Central memory CD8-positive, alpha-beta T cell (primary cell): ENCODE measurements around the gene VPS13C.

Source experiments
- ATAC-seq: fragments of 150-1000 bp; cut with Tn5 transposase; replicated peaks from 2 replicates; pipeline ENCODE4 v1.10.0; 2022; ENCODE audit warnings: mild to moderate bottlenecking, moderate FRiP score, moderate number of reproducible peaks; ENCODE audit not compliant: poor library complexity, severe bottlenecking; ENCODE audit errors: extremely low read depth
- DNase-seq, 2 donors: peaks; one replicate each; pipeline ENCODE4 v3.0.0; 2021; ENCODE audit warnings: low spot score in 2 of 2
- H3K27ac Mint-ChIP-seq: one replicate; pipeline ENCODE4 v1.8.0; 2022; ENCODE audit warnings: low read depth, mild to moderate bottlenecking, moderate library complexity, mixed read lengths
- H3K27me3 Mint-ChIP-seq: one replicate; pipeline ENCODE4 v1.8.0; 2022; ENCODE audit warnings: mixed read lengths
- H3K36me3 Mint-ChIP-seq: one replicate; pipeline ENCODE4 v1.8.0; 2022; ENCODE audit warnings: mild to moderate bottlenecking, moderate library complexity, mixed read lengths; ENCODE audit not compliant: insufficient read depth
- H3K4me1 Mint-ChIP-seq: one replicate; pipeline ENCODE4 v1.8.0; 2022; ENCODE audit warnings: mixed read lengths
- H3K4me3 Mint-ChIP-seq: one replicate; pipeline ENCODE4 v1.8.0; 2022; ENCODE audit warnings: mild to moderate bottlenecking, moderate library complexity, mixed read lengths
- H3K9me3 Mint-ChIP-seq: one replicate; pipeline ENCODE4 v1.8.0; 2022; ENCODE audit warnings: mixed read lengths

VPS13C gene

DNA sequence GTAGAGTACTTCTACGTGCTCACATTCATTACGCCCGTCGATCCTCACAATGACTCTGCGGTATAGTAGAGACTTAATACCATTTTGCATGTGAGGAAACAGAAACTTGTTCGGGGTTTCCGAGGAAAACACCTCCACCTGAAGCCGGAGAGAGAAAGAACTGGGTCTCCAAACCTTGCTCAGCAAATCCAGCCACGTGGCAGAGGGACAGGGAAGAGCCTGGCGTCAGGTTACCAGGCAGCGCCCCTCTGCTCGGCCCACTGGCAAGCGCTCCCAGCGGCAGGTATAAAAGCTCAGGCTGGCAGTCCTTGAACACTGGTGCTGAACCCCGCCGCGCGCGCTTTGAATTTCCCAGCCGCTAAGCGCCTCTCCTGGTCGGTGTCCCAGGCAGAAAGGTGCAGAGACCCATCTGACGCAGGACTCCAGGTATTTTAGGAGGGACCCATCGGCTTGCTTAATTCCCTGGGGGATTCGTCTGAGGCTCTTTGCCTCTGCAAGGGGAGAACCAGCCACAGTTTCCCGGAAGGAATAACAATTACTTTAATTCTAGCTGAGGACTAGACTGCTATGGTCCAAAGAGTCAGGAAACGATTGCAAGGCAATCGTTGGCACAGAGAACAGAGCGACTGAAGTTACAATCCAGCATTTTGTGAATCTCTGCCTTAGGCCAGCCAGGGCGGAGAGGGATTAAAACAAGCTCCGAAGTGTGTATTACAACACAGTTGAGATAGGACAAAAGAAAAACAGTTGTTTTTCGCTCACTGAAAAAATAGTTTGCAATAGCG lies 6.6 kb upstream of the VPS13C start, which contains the start of gene C2CD4A:
C2CD4A (plus strand) TSS at position 315 of the 785 bp plus-strand sequence. CDS start 637 bp downstream, outside the sequence.
- Mint-ChIP-seq H3K27ac (no peak within 1 kb of the TSS), H3K36me3 (no peaks in the 10 kb centered on the region), H3K4me1 (peaks cover 19% of the 10 kb centered on the region), H3K9me3 (no peaks in the 10 kb centered on the region), H3K4me3 (peak within 1 kb of the TSS; percentile 82), H3K27me3 (peaks cover 20% of the 10 kb centered on the region)
- ATAC-seq (peak; percentile 72), DNase-seq (peak; percentile 17 to 33)

DNA sequence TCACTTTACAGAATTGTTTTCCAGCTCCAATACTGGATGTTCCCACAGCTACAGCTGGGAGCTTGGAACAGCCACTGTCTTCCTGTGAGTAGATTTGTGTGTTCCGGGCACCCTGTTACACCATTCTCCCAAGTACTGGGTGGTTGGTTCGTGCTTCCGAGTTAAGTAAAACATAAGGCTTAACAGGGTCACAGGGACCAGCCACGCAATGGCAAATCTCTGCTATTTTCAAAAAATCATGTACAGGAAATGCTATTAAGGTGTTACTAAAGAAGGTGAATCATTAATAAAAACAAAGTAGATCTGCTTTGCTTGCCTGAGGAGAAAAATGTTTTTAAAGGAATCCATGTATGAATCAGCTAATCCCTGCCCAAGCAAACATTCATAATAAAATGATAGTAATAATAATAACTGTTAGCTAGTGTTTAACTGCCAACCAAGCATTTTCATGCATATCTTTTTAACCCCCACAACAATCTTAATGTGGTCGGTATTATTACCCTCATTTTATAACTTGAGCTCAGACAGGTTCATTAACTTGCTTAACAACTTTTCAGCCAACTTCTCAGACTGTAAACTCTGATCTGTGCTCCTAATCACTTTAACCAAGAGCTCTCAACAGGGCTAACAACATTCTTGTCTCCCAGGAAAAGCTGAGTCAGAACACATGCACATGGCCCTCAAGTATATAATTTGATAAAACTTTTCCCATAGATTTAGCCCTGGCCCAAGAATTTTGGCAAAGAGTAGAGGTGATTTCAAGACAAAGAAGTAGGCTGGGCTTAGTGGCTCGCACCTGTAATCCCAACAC lies 3.8 kb upstream of the VPS13C start:
- no peak for DNase-seq
- Mint-ChIP-seq H3K4me1 (peaks cover 39% of the 10 kb centered on the region), H3K9me3 (no peaks in the 10 kb centered on the region), H3K27me3 (peaks cover 20% of the 10 kb centered on the region), H3K36me3 (peaks cover 13% of the 10 kb centered on the region), H3K4me3 (no peak overlapping the region), H3K27ac (no peak overlapping the region)
- no peak for ATAC-seq

DNA sequence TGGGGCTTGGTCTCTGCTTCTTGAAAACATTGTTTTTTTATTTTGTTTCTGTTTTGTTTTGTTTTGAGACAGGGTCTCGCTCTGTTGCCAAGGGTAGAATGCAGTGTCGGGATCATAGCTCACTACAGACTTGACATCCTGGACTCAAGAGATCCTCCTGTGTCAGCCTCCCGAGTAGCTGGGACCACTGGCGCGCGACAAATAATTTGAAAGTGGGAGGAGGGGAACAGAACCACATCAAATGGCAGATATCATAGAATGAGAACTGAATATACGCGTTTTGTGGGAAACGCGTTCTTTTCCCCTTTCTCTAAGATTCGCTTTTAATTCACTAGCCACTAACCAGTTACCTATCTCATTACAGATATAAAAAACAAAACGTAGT lies 641 bp upstream of the VPS13C start:
- peak overlapping the region; percentile 98 for H3K27ac Mint-ChIP-seq
- ATAC-seq (peak; percentile 9), DNase-seq (peak in 1 of 2 donors; percentile 28)
- no peaks in the 10 kb centered on the region for H3K9me3 Mint-ChIP-seq
- peaks cover 39% of the 10 kb centered on the region for H3K4me1 Mint-ChIP-seq
- peaks cover 3% of the 10 kb centered on the region for H3K27me3 Mint-ChIP-seq
- H3K36me3 Mint-ChIP-seq: peaks cover 15% of the 10 kb centered on the region
- peak overlapping the region; percentile 93 for H3K4me3 Mint-ChIP-seq

DNA sequence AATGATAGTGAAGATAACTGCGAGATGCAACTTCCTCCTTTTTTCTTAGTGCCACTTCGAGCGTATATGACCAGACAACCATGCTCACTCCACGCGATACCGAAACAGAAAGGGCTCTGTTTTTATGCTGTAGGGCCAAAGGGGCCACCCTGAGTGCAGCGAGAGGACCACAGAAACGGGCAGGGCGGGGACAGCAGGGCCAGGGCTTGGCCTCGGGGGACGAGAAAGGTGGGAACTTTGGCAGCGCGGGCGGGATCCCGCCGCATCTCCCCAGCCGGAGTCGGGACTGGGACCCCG lies 483 bp downstream of the VPS13C start:
- no peaks in the 10 kb centered on the region for H3K9me3 Mint-ChIP-seq
- DNase-seq: peak; percentile 45 to 54
- peak overlapping the region; percentile 93 for H3K4me3 Mint-ChIP-seq
- H3K36me3 Mint-ChIP-seq: peaks cover 15% of the 10 kb centered on the region
- H3K27me3 Mint-ChIP-seq: no peaks in the 10 kb centered on the region
- peak; percentile 77 for ATAC-seq
- peak overlapping the region; percentile 98 for H3K27ac Mint-ChIP-seq
- peaks cover 45% of the 10 kb centered on the region for H3K4me1 Mint-ChIP-seq

DNA sequence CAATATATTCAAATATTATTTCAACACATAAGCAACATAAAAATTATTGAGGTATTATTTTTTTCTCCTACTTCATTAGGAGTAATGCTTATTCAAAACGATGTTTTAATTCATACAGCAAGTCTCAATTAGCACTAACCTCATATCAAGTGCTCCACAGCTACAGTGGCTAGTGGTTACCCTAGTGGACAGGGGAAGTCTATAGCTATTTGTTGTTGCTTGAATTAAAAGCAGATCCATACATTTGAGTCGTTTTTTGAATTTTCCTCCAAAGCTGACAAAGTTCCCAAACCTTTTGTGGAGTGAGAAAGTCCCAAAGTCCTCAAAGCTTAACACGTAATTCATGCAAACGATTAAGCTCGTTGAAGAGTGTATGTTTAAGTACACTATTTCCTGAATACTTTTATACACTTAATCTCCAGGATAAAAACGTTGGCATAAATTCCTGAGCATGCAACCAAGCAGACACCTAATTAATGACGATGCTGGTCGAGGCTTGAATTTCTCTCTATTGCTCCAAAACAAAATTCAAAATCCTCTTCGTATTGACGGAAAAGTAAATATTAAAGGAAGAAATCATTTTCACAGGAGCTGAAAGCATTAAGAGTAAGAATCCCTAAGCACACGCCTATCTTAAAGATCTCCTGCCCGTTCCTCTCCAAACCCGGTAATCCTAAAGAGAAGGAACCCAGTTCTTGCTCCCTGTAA lies 985 bp downstream of the VPS13C start:
- DNase-seq (no peak), ATAC-seq (no peak)
- Mint-ChIP-seq H3K4me1 (peaks cover 50% of the 10 kb centered on the region), H3K9me3 (no peaks in the 10 kb centered on the region), H3K4me3 (peak overlapping the region; percentile 93), H3K36me3 (peaks cover 15% of the 10 kb centered on the region), H3K27me3 (no peaks in the 10 kb centered on the region), H3K27ac (peak overlapping the region; percentile 98)

DNA sequence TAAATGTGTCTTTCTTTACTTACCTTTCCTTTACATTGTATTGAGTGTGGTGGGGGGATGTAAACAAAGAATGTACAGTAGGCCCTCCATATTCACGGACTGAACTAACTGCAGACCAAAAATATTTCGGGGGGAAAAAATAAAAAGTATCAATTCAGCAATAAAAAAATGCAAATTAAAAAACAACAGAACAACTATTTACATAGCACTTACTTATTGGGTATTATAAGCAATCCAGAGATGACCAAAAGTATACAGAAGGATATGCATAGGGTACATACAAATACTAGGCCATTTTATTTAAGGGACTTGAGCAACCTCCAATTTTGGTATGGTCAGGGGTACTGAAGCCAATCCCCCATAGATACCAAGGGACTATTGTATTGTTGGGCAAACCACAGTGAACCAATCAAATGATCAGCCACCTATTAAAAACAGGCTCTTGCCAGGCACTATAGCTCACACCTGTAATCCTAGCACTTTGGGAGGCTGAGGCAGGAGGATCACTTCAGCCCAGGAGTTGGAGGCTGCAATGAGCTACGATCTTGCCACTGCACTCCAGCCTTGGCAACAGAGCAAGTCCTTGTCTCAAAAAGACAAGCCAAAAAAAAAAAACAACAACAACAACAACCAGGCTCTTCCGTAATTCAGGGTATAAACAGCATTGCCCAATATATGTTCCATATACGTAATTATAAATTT lies 1.8 kb downstream of the VPS13C start:
- DNase-seq: no peak
- Mint-ChIP-seq H3K9me3 (no peaks in the 10 kb centered on the region), H3K36me3 (peaks cover 15% of the 10 kb centered on the region), H3K4me3 (peak overlapping the region; percentile 31), H3K27ac (no peak overlapping the region), H3K4me1 (peaks cover 56% of the 10 kb centered on the region), H3K27me3 (no peaks in the 10 kb centered on the region)
- ATAC-seq: no peak

DNA sequence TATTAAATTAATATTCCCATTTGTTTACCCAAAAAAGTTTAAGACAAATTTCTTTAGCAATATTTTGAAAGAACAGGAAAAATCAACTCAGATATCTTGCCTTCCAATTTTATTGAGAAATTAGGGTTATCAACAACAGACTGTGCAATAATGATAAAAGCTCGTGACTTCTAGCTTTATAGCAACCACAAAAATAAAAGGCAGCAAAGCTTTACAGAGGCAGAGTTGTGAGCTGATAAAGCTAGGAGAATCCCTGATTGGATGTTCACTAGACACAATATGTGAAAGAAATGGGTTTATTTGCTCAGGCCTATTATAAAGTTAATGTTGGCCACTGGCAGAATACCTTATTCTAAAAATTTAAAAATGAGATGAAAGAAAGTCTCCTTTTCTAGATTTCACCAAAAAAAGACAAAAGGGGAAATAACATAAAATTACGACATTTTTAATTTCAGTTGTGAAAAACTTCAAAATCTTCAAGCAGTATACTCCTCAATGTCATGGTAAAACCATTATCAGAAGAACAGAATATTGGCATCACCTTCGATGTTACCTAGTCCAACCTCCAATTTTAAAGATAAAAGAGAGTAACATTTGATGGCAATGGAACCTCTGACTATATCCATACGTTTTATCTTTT lies 2.8 kb downstream of the VPS13C start:
- ATAC-seq (no peak), DNase-seq (no peak)
- no peak overlapping the region for H3K4me3 Mint-ChIP-seq
- peaks cover 15% of the 10 kb centered on the region for H3K36me3 Mint-ChIP-seq
- peaks cover 62% of the 10 kb centered on the region for H3K4me1 Mint-ChIP-seq
- H3K9me3 Mint-ChIP-seq: no peaks in the 10 kb centered on the region
- H3K27ac Mint-ChIP-seq: no peak overlapping the region
- H3K27me3 Mint-ChIP-seq: no peaks in the 10 kb centered on the region

DNA sequence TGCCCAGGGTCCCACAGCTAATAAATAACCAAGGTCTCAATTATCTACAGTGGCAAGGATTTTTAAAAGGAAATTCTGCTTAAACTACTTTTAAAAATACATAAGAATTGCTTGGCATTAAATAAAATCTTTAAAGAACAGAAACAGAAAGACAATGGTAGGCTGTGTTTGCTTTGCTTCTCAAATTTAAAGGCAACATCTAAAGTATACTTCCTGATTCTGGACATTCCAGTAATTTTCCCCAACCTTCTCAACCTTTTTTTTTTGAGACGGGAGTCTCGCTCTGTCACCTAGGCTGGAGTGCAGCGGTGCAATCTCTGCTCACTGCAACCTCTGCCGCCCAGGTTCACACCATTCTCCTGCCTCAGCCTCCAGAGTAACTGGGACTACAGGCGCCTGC lies 5.3 kb downstream of the VPS13C start:
- Mint-ChIP-seq H3K36me3 (peaks cover 5% of the 10 kb centered on the region), H3K4me1 (peaks cover 51% of the 10 kb centered on the region), H3K27me3 (no peaks in the 10 kb centered on the region), H3K27ac (peak overlapping the region; percentile 3), H3K4me3 (no peak overlapping the region), H3K9me3 (no peaks in the 10 kb centered on the region)
- DNase-seq (no peak), ATAC-seq (no peak)

DNA sequence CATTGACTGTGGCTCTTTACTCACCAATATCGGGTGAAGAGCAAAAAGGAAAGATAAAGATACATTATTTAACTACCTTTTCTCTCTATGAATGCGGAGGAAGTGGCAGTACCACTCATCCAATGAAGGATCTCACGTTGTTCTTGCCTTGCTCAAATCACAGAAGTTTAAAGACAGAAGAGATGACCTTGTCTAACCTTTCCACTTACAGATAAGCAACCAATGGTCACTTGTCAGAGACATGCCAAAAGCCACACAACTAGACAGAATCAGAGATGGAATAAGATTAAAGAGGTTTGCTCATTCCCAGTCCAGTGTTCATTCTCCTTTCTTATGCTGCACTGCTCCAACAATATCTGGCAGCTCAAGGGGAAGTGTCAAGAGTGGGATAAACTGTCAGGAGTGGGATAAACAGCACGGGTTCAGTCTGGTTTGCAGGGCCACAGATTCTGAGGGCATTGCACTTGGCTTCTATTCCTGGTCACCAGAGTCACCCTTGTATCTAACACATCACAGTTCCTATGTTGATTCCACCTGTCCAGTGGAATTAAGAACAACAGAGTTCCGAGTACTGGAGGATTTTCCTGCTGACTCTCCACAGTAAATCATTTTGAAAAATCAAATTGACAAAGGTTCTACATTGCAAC lies 6.7 kb downstream of the VPS13C start:
- H3K4me1 Mint-ChIP-seq: peaks cover 44% of the 10 kb centered on the region

DNA sequence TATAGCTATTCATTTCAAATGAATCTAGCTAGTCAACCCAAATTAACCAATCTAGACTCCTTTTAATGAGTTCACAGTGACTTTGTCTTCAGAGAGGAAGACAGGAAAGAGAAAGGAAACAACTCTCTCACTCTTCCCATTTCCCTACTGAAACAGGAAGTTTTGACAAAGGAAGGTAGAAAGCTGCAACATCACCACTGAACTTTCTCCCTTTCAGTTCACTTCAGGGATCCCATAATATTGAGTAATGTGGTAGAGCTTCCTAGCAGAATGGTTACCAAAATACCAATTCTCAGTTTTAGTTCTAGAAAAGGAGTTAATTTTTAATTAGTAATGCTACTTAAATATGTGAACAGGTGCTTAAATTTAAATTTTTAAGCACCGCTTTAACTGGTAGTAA lies 7.5 kb downstream of the VPS13C start:
- Mint-ChIP-seq H3K9me3 (no peaks in the 10 kb centered on the region), H3K27ac (no peak overlapping the region), H3K27me3 (no peaks in the 10 kb centered on the region), H3K4me1 (peaks cover 45% of the 10 kb centered on the region), H3K36me3 (peaks cover 2% of the 10 kb centered on the region), H3K4me3 (no peak overlapping the region)
- ATAC-seq: no peak
- DNase-seq: no peak

More for the DNA sequence above, 6.7 kb downstream of the VPS13C start:
- DNase-seq (no peak), ATAC-seq (no peak)
- Mint-ChIP-seq H3K9me3 (no peaks in the 10 kb centered on the region), H3K27me3 (no peaks in the 10 kb centered on the region), H3K4me3 (no peak overlapping the region), H3K36me3 (peaks cover 2% of the 10 kb centered on the region), H3K27ac (no peak overlapping the region)

DNA sequence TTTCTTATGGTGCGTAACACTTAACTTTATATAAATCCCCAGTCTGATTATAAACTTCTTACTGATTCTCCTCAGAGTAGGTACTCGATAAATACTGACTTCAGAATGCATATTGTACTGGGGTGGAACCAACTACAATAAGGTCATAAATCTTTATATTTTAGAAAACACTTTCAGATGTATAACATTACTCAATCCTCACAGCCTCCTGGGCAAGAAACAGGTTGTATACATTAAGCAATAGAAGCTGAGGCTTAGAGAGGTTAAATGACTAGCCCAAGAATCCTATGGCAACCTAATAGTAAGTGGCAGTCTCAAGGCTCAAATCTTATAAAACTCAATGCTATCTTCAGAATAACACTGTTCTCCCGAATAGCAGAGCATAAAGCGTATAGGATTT lies 9.1 kb downstream of the VPS13C start:
- peaks cover 48% of the 10 kb centered on the region for H3K4me1 Mint-ChIP-seq

More for the DNA sequence above, 9.1 kb downstream of the VPS13C start:
- H3K36me3 Mint-ChIP-seq: peaks cover under 1% of the 10 kb centered on the region
- H3K27me3 Mint-ChIP-seq: no peaks in the 10 kb centered on the region
- ATAC-seq (no peak), DNase-seq (no peak)
- H3K9me3 Mint-ChIP-seq: no peaks in the 10 kb centered on the region
- H3K4me3 Mint-ChIP-seq: no peak overlapping the region
- H3K27ac Mint-ChIP-seq: no peak overlapping the region
